GM23248 (cell line): Measurements from ENCODE around the gene OBP2A. TPM values are rescaled to one million over a fixed set of nuclear protein-coding genes. Genes with fewer than 3 reads are reported as not detected.

Source experiments
- DNase-seq: peaks from one replicate; pipeline ENCODE4 v3.0.0-alpha.2; 2015
- H2AFZ ChIP-seq: fragments of 200-600 bp; sonication (generic); 2 replicates; pipeline ENCODE4 v1.6.1; 2016; ENCODE audit warnings: antibody characterized with exemption
- H3F3A ChIP-seq: fragments of 200-600 bp; sonication (generic); 2 replicates; pipeline ENCODE4 v1.6.1; 2016; ENCODE audit warnings: mild to moderate bottlenecking, antibody characterized with exemption, mixed run types; ENCODE audit not compliant: insufficient read depth
- H3K27ac ChIP-seq: fragments of 200-600 bp; sonication (generic); 2 replicates; pipeline ENCODE4 v1.5.1; 2016; ENCODE audit warnings: mild to moderate bottlenecking
- H3K27me3 ChIP-seq: fragments of 200-600 bp; sonication (generic); replicated peaks from 2 replicates; pipeline ENCODE4 v1.6.1; 2016; ENCODE audit warnings: mild to moderate bottlenecking; ENCODE audit not compliant: insufficient read depth
- H3K36me3 ChIP-seq: fragments of 200-600 bp; sonication (generic); 2 replicates; pipeline ENCODE4 v1.6.1; 2016; ENCODE audit warnings: low read depth, mild to moderate bottlenecking
- H3K4me1 ChIP-seq: fragments of 200-600 bp; sonication (generic); 2 replicates; pipeline ENCODE4 v1.6.1; 2016; ENCODE audit warnings: mild to moderate bottlenecking; ENCODE audit not compliant: insufficient read depth
- H3K4me2 ChIP-seq: fragments of 200-600 bp; sonication (generic); one replicate; pipeline ENCODE4 v1.6.1; 2016; ENCODE audit warnings: mild to moderate bottlenecking; ENCODE audit not compliant: unreplicated experiment
- H3K4me3 ChIP-seq: fragments of 200-600 bp; sonication (generic); 2 replicates; pipeline ENCODE4 v1.5.1; 2016; ENCODE audit warnings: mild to moderate bottlenecking
- H3K79me2 ChIP-seq: fragments of 200-600 bp; sonication (generic); 2 replicates; pipeline ENCODE4 v1.6.1; 2016; ENCODE audit warnings: mild to moderate bottlenecking; ENCODE audit not compliant: insufficient read depth
- H3K9ac ChIP-seq: fragments of 200-600 bp; sonication (generic); 2 replicates; pipeline ENCODE4 v1.6.1; 2016; ENCODE audit warnings: mild to moderate bottlenecking
- H3K9me2 ChIP-seq: fragments of 200-600 bp; sonication (generic); 2 replicates; pipeline ENCODE4 v1.6.1; 2016; ENCODE audit warnings: mixed run types, mild to moderate bottlenecking, moderate library complexity; ENCODE audit not compliant: insufficient read depth
- H3K9me3 ChIP-seq: fragments of 200-600 bp; sonication (generic); one replicate; pipeline ENCODE4 v1.6.1; 2017; ENCODE audit warnings: low read depth
- H4K20me1 ChIP-seq: fragments of 200-600 bp; sonication (generic); 2 replicates; pipeline ENCODE4 v1.6.0; 2016; ENCODE audit not compliant: insufficient read depth
- EZH2 ChIP-seq: fragments of 200-600 bp; sonication (generic); IDR thresholded peaks from 2 replicates; pipeline ENCODE4 v1.6.1; 2018; ENCODE audit warnings: antibody characterized with exemption, mild to moderate bottlenecking; ENCODE audit not compliant: insufficient read depth, poor library complexity, severe bottlenecking
- EZH2phosphoT487 ChIP-seq: fragments of 200-600 bp; sonication (generic); IDR thresholded peaks from 2 replicates; pipeline ENCODE4 v1.6.1; 2018; ENCODE audit warnings: antibody characterized with exemption, moderate library complexity, mild to moderate bottlenecking, low read depth; ENCODE audit not compliant: insufficient read depth
- WGBS, 2 experiments: methylation state at CpG; one replicate each; pipeline ENCODE4 v1.1.6; 2015 to 2017; ENCODE audit warnings: low lambda C conversion rate in 2 of 2, low coverage in 1 of 2; ENCODE audit errors: missing lambda C conversion rate in 2 of 2; 5-methylcytosine and 5-hydroxymethylcytosine counted together
- in situ Hi-C: fragments of 300-500 bp; cut with MboI; formaldehyde crosslinking; loops from 2 replicates; pipeline ENCODE4 v1.15.0; 2020
- polyA plus RNA-seq: library from polyadenylated mRNA; unstranded; fragments of >200 nt; fragmentation: Nextera tagmentation; extraction: Ambion mirVana; gene quantifications from 2 replicates; pipeline ENCODE4 v1.2.1, GENCODE V29; 2016
- total RNA-seq: library from RNA; depleted of rRNA; stranded (reverse); fragments of >200 nt; shearing (Covaris generic); gene quantifications from 2 replicates; pipeline ENCODE4 v1.2.3, GENCODE V29; 2014

Gene OBP2A
- total and polyA plus RNA-seq, 2 experiments from 2014 or later, result not detected

GRCh38 chr9:135555203-135555602 is 9.3 kb downstream of the OBP2A start:
- Histone ChIP-seq H3K27me3 (no peaks in the 10 kb centered on the region; the same call in none of the 2 replicates), H3K4me2 (no peak overlapping the region), H3K36me3 (no peaks in the 10 kb centered on the region), H3K9me3 (no peaks in the 10 kb centered on the region), H3K27ac (no peak overlapping the region), H3K79me2 (no peaks in the 10 kb centered on the region), H3K4me3 (no peak overlapping the region), H3F3A (no peaks in the 10 kb centered on the region), H3K9ac (no peak overlapping the region), H3K4me1 (no peaks in the 10 kb centered on the region), H3K9me2 (no peaks in the 10 kb centered on the region), H2AFZ (no peak overlapping the region), H4K20me1 (no peaks in the 10 kb centered on the region)
- DNase-seq, result no peak
- in situ Hi-C loops, result no loop called here
- TF ChIP-seq EZH2phosphoT487, result no peak
- no peak for TF ChIP-seq EZH2
- 52 to 53% methylated on average over 5 of the region's 5 CpGs for WGBS, 2 experiments

DNA sequence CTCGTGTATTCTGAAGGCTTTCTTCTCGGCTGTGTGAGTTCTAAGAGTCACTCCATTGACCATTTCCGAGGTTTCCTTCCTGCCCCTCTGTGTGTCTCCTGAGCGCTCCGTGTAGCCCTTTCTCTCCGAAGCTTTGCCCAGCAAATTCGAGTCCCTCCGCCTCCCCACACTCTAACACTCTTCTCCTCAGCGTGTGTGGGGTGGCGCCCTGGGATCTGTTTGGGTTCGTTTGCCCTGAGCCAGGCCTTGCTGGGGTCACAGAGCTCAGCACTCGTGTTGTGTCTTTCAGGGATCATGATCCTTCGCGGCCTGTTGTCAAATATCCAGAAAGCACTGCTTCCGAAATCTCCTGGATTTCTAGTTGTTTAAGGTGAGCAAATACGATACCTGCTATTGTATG is 10.0 kb downstream of the OBP2A start:
- Histone ChIP-seq H3K4me3 (no peak overlapping the region), H3K9me3 (no peaks in the 10 kb centered on the region), H3K9me2 (no peaks in the 10 kb centered on the region), H3K4me1 (no peaks in the 10 kb centered on the region), H3F3A (no peaks in the 10 kb centered on the region), H3K27me3 (no peaks in the 10 kb centered on the region; the same call in none of the 2 replicates), H3K9ac (no peak overlapping the region), H3K4me2 (no peak overlapping the region), H4K20me1 (no peaks in the 10 kb centered on the region), H3K79me2 (no peaks in the 10 kb centered on the region), H3K36me3 (no peaks in the 10 kb centered on the region), H2AFZ (no peak overlapping the region), H3K27ac (no peak overlapping the region)
- in situ Hi-C loops, result no loop called here
- 42 to 46% methylated on average over 16 of the region's 16 CpGs for WGBS, 2 experiments
- DNase-seq, result no peak
- TF ChIP-seq EZH2phosphoT487, result no peak
- no peak for TF ChIP-seq EZH2

- in situ Hi-C loops, result no loop called here
Observed at GRCh38 chr9:135559606-135560005, 13.7 kb downstream of the OBP2A start.

GRCh38 chr9:135561391-135562234 is 15.7 kb downstream of the OBP2A start, which contains the start of gene PAEP:
PAEP (plus strand) TSS chr9:135561756.
- Histone ChIP-seq H3K27ac (no peak within 1 kb of the TSS), H3F3A (no peaks in the 10 kb centered on the region), H3K4me2 (no peak within 1 kb of the TSS), H3K4me3 (no peak within 1 kb of the TSS), H3K27me3 (no peaks in the 10 kb centered on the region; the same call in none of the 2 replicates), H2AFZ (no peak within 1 kb of the TSS), H3K9me3 (no peaks in the 10 kb centered on the region), H3K79me2 (no peaks in the 10 kb centered on the region), H3K36me3 (no peaks in the 10 kb centered on the region), H3K9ac (no peak within 1 kb of the TSS), H4K20me1 (no peaks in the 10 kb centered on the region), H3K4me1 (no peaks in the 10 kb centered on the region), H3K9me2 (no peaks in the 10 kb centered on the region)
- no peak for TF ChIP-seq EZH2
- 73 to 77% methylated on average over 18 to 20 of the region's 20 CpGs for WGBS, 2 experiments
- in situ Hi-C loops, result no loop called here
- DNase-seq, result no peak

More at GRCh38 chr9:135559606-135560005, 13.7 kb downstream of the OBP2A start:
- H3K79me2 ChIP-seq, result no peaks in the 10 kb centered on the region
- no peaks in the 10 kb centered on the region for H3K9me2 ChIP-seq
- no peaks in the 10 kb centered on the region for H3K36me3 ChIP-seq
- no peaks in the 10 kb centered on the region for H3K9me3 ChIP-seq
- WGBS, 2 experiments, result 26 to 28% methylated on average over 11 of the region's 11 CpGs
- no peak overlapping the region for H3K9ac ChIP-seq
- no peak overlapping the region for H3K27ac ChIP-seq
- H3K4me3 ChIP-seq, result no peak overlapping the region
- DNase-seq, result peak; percentile 24
- no peaks in the 10 kb centered on the region for H3K4me1 ChIP-seq
- no peaks in the 10 kb centered on the region for H3F3A ChIP-seq
- H4K20me1 ChIP-seq, result no peaks in the 10 kb centered on the region
- H3K27me3 ChIP-seq, result no peaks in the 10 kb centered on the region; the same call in none of the 2 replicates
- H2AFZ ChIP-seq, result no peak overlapping the region
- H3K4me2 ChIP-seq, result no peak overlapping the region
- TF ChIP-seq EZH2phosphoT487 (no peak), EZH2 (no peak)
